Stimulated activated CD4-positive, alpha-beta T cell treated with anti-CD3 and anti-CD28 coated beads, Interleukin-4, amount 100 ng/mL, for 48 hours (primary cell): ENCODE results near the gene KRTAP10-6.
"Not testable (repeated sequence)": the region's sequence is repeated elsewhere in the genome, so short reads cannot be mapped to it uniquely, and the experiment has no call there.

Source experiments
- DNase-seq, 2 donors: peaks; one replicate each; pipeline ENCODE4 v3.0.0-alpha.2; 2020; ENCODE audit warnings: low read depth in 2 of 2

KRTAP10-6 gene, protein sequence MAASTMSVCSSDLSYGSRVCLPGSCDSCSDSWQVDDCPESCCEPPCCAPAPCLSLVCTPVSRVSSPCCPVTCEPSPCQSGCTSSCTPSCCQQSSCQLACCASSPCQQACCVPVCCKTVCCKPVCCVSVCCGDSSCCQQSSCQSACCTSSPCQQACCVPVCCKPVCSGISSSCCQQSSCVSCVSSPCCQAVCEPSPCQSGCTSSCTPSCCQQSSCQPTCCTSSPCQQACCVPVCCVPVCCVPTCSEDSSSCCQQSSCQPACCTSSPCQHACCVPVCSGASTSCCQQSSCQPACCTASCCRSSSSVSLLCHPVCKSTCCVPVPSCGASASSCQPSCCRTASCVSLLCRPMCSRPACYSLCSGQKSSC

DNA sequence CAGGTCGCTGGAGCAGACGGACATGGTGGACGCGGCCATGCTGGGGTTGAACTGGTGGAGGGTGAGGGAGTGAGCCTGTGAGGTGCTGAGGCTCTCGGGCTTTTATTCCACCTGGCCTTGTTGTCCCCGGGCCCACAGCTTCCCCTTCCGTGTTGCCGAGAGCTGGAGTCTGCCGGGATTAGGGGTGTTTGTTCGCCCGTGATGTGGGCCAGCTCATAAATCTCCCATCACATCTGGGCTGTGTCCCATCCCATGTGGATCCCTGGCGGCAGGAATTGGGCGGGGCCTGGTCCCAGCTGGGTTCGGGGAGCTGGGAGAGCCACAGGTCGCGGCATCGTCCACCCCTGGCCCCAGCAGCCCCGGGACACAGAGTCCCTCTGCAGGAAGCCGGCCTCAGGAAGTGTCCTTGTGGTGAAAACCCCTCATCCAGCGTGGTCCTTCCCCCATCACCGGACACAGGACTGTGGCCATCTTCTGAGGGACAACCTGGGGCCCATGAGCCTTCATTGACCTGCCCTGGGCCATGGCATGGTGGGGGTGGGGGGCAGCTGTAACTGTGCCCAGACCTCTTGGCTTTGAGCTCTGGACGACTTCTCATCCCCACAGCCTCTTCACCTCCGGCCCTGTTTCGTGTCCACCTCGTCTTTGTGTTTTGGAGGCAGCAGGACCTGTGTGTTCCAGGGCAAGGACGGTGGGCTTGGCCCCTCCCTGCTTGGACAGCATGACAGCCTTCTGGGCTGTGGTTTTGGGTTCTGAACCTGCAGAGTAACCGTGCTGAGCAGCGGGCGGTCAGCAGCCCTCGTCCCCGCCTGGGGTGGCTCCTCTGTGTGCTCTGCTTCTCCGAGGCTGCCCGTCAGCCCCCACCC is at the start of gene KRTAP10-6:
Gene KRTAP10-6 (minus strand): TSS at position 60 of the 866 bp plus-strand sequence. CDS start 21 bp downstream, at position 39.
- DNase-seq, result no peak

- no peak for DNase-seq
Measured at GRCh38 chr21:44640761-44641160, 48.5 kb upstream of the KRTAP10-6 start.

DNA sequence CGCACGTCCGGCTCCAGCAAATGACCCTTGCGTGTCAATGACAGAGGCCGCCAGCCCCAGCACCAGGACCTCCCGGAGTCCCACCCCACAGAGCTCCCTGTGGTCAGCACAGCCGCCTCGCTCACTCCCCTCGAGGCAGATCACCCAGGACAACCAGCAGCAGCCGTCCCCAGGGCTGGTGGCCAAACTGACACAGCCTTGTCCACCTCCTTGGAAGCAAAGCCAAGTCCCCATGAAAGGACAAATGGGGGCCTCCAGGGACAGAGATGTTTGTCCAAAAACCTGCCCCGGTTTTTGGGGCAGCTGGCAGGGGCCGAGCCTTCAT is 47.0 kb upstream of the KRTAP10-6 start:
- no peak for DNase-seq

DNA sequence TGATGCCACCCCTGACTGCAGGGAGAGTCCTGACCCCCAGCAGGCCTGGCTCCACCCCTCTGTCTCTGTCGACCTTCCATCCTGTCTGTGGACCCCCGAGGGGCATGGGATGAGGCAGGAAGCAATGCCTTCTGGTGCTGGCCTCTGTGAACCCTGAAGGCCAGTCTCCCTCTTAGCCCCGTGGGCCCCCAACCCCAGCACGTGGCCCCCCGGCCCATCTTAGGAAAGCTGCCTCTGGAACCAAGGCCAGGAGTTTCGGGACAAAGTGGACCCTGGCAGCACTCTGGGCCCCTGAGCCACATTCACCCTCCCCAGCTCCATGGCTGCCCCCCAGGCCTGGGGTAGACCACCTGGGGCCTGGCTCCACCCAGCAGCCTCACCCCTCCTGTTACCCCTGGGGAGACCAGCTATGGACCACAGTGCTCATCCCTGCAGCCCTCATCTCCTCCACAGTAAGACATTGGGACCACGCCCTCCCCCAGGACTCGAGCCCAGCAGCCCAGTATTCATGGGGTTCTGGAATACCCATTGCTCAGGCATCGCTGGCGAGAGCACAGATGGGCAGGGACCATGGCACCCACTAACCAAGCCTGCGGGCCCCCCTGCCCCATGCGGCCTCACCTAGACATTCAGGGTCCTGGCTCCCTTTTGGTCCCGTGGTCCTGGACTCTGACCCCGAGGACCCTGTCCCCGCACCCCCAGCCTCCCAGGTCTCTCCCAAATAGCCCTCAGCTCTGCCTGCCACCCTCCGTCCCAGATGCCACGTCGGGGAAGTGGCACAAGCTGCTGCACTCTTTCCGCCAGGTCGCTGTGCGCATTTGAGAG is 46.4 kb upstream of the KRTAP10-6 start:
- not testable (repeated sequence) for DNase-seq

GRCh38 chr21:44637851-44638348 is 45.6 kb upstream of the KRTAP10-6 start:
- DNase-seq, result not testable (repeated sequence)

DNA sequence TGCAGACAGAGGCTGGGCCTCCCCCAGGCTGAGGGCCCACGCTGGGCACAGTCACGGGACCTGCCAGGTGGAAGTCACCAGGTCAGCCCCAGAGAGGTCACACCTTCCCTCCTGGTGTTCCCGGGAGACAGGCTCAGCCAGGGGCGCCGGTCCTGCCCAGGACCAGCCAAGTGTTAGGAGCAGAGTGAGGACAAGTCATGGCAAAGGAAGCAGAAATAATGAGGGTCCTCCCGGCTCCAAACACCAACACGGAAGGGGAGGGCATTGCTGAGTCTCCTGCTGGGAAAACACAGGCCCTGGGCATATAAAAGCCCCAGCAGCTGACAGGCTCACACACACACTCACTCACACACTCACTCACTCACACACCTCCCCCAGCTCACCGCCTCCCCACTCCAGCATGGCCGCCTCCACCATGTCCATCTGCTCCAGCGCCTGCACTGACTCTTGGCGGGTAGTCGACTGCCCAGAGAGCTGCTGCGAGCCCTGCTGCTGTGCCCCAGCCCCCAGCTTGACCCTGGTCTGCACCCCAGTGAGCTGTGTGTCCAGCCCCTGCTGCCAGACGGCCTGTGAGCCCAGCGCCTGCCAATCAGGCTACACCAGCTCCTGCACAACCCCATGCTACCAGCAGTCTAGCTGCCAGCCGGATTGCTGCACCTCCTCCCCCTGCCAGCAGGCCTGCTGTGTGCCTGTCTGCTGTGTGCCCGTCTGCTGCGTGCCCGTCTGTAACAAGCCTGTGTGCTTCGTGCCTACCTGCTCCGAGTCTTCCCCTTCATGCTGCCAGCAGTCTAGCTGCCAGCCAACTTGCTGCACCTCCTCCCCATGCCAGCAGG is 44.9 kb upstream of the KRTAP10-6 start, which contains the start of gene KRTAP10-10:
Gene KRTAP10-10 (plus strand): TSS at position 339 of the 833 bp plus-strand sequence. CDS start 62 bp downstream, at position 401.
- DNase-seq, result no peak

DNA sequence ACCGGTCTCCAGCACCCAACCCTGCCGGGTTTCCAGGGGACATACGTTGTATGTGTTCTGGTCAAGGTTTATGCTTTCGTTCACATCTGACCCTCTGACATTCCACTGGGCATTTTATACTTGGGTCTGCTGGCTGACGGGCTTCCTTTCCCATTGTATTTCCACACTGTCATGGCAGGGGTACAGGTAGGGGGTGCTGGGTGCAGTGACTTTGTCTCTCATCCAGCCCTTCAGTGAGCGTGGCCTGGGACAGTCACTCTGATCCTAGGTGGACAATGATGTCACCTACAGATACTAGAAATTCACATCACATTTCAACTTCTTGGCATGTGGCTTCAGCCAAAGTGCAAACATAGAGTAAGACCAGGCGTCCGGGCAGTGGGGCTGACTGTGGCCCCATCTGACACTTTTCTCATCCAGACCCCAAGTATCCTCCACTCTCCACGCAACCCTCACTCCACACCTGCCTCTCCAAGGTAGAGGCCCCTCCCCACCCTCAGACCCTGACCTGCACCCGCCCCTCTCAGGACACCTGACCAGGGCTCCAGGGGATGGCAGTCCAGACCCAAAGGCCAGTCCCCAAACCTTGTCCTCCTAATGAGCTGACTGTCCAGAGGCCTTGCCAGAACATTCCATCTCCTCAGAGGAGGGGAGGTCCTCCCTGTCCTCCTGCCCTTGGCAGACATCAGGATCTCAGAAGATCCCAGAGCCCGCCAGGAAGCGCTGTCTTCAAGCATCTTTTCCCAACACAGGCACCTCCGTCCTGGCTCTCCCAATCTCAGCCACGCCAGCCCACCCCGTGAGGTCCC is 44.1 kb upstream of the KRTAP10-6 start:
- no peak for DNase-seq

DNA sequence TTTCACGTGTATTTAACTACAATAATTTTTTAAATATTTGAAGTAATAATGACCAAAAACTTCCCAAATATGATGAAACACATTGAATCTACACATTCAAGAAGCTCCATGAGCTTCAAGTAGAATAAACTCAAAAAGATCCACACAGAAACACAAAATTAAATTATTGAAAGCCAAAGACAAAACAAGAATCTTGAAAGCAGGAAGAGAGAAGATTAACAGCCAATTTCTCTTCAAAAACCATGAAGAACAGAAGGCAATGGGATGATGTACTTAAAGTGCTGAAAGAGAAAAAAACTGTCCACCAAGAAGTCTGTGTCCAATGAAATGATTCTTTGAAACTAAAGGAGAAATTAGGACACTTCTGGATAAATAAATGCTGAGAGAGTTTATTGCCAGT is 39.8 kb upstream of the KRTAP10-6 start:
- no peak for DNase-seq

GRCh38 chr21:44630440-44630839 is 38.1 kb upstream of the KRTAP10-6 start:
- DNase-seq, result no peak

- DNase-seq, result no peak
Measured at GRCh38 chr21:44628707-44629391, 36.5 kb upstream of the KRTAP10-6 start.

- DNase-seq, result not testable (repeated sequence)
Measured at GRCh38 chr21:44627831-44628233, 35.5 kb upstream of the KRTAP10-6 start.

- not testable (repeated sequence) for DNase-seq
Measured at GRCh38 chr21:44627181-44627822, 35.0 kb upstream of the KRTAP10-6 start.

- no peak for DNase-seq
Measured at GRCh38 chr21:44626673-44627143, 34.4 kb upstream of the KRTAP10-6 start, which contains the start of gene KRTAP10-9. Gene KRTAP10-9, plus strand, starts transcription at chr21:44627093. Its CDS starts 79 bp downstream, at chr21:44627172.

- no peak for DNase-seq
Measured at GRCh38 chr21:44626262-44626661, 34.0 kb upstream of the KRTAP10-6 start.

GRCh38 chr21:44625756-44626155 is 33.5 kb upstream of the KRTAP10-6 start:
- no peak for DNase-seq

- DNase-seq, result no peak
Measured at GRCh38 chr21:44623575-44623974, 31.3 kb upstream of the KRTAP10-6 start.

- DNase-seq, result no peak
Measured at GRCh38 chr21:44619886-44620285, 27.6 kb upstream of the KRTAP10-6 start.

DNA sequence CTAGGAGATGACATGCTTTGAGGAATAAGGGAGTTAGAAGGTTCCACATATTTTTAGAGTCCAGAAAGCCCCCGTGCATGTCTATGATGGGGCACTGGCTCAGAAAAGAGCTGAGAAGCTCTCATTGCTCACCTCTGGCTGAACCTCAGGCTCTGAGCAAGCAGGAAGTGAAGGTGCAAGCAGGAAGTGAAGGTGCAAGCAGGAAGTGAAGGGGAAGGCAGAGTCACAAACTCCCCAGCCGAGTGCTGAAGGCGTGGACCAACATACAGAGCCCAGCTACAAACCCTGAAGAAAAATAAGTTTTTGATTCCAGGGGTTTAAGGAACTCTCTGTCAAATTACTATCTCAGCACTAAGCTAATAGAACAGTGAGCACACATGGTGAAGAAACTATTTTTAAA is 26.6 kb upstream of the KRTAP10-6 start:
- peak; percentile 22 to 30 for DNase-seq
